ENCODE results near the gene D2HGDH. TPM values are rescaled to one million over a fixed set of nuclear protein-coding genes. Genes with fewer than 3 reads are reported as not detected.

Gene D2HGDH
- total and polyA plus RNA-seq, 2 of the 8 experiments (the other 6 are each of a cell fraction or from before 2014, with no cell fraction given), result 3.4 to 8.1 TPM

DNA sequence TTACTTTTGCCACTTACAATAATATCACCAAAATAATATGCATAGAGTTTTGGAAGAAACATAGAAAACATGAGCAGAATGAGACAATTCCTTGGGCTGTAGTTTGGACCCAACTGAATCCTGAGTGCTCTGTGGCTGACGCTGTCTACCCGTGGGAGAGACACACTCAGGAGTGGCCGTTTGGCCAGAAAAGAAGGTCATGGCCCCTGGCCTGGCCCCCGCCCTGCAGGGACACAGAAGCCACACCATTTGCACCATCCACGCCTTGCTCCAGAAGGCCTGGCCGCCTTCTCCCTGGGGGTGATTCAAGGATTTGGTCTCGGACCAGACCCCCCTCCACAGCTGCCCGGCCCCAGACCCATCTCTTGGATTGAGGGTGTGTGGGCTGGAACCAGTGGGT is 6.4 kb upstream of the D2HGDH start:
- Histone ChIP-seq H3K56ac (replicated peaks; ENCODE audit: insufficient read length, low read depth, low read length) (no peak overlapping the region), H3K9ac (replicated peaks in 1 of 4; ENCODE audit: extremely low read depth in 1 of 4, low read depth in 3 of 4, low read length in 3 of 4) (no peak overlapping the region), H3K27me3 (replicated peaks in 1 of 4; ENCODE audit: control insufficient read depth in 3 of 4, extremely low read depth in 1 of 4, insufficient read depth in 3 of 4, low read length in 3 of 4) (no peaks in the 10 kb centered on the region), H2BK5ac (ENCODE audit: low read depth, low read length) (no peak overlapping the region), H3K4me3 (ENCODE audit: extremely low read depth in 1 of 4, insufficient read depth in 2 of 4, low read depth in 3 of 4, low read length in 4 of 4) (no peak overlapping the region), H2AFZ (ENCODE audit: low read length) (no peak overlapping the region), H4K20me1 (replicated peaks in 1 of 2; ENCODE audit: control insufficient read depth in 1 of 2, insufficient read depth in 2 of 2, low read length in 2 of 2) (peaks cover 0 to 3% of the 10 kb centered on the region in 2 experiments), H4K8ac (ENCODE audit: extremely low read depth, insufficient read depth, low read length) (no peak overlapping the region), H3K79me2 (ENCODE audit: control insufficient read depth in 1 of 2, insufficient read depth in 2 of 2, low read length in 2 of 2) (no peaks in the 10 kb centered on the region), H3K4ac (replicated peaks; ENCODE audit: insufficient read length, low read depth, low read length) (no peak overlapping the region), H2AK5ac (ENCODE audit: low read depth, low read length) (no peak overlapping the region), H3K79me1 (ENCODE audit: low read depth, low read length) (peaks cover 2% of the 10 kb centered on the region; the same call in 1 of the 2 replicates), H4K91ac (replicated peaks; ENCODE audit: insufficient read length, low read length) (no peak overlapping the region), H3K27ac (ENCODE audit: low read depth, low read length) (no peak overlapping the region), H2BK15ac (ENCODE audit: low read length) (no peak overlapping the region), H2BK20ac (ENCODE audit: low read length) (no peak overlapping the region), H2BK120ac (replicated peaks; ENCODE audit: low read depth, low read length) (no peak overlapping the region), H2BK12ac (ENCODE audit: low read depth, low read length) (no peak overlapping the region), H3K23me2 (ENCODE audit: low read depth, low read length) (no peaks in the 10 kb centered on the region), H3K9me3 (ENCODE audit: insufficient read depth in 2 of 2, low read depth in 1 of 2, low read length in 1 of 2) (peaks cover 3% of the 10 kb centered on the region in 2 experiments), H4K5ac (ENCODE audit: insufficient read length, low read depth, low read length) (no peak overlapping the region), H3K4me2 (ENCODE audit: insufficient read depth in 1 of 2, low read depth in 2 of 2, low read length in 2 of 2) (no peak overlapping the region), H3K14ac (ENCODE audit: insufficient read length) (no peak overlapping the region), H3K23ac (ENCODE audit: insufficient read length) (no peak overlapping the region), H3K36me3 (ENCODE audit: control insufficient read depth in 2 of 4, insufficient read depth in 4 of 4, low read length in 3 of 4) (peaks cover 0 to 13% (median 8%) of the 10 kb centered on the region in 4 experiments; a peak in 6 of 8 replicates), H3K18ac (ENCODE audit: extremely low read depth, low read length) (no peak overlapping the region), H3K4me1 (replicated peaks in 1 of 4; ENCODE audit: control insufficient read depth in 3 of 4, insufficient read depth in 4 of 4, low read length in 3 of 4) (no peaks in the 10 kb centered on the region)
- 90% methylated on average over 8 of the region's 8 CpGs; no CpG with 5 or more reads in 1 of the 2 experiments for WGBS, 2 experiments (ENCODE audit: extremely low coverage in 1 of 2, insufficient coverage in 1 of 2, insufficient read length in 1 of 2, insufficient replicate concordance in 2 of 2, low coverage in 1 of 2, low lambda C conversion rate in 2 of 2, missing lambda C conversion rate in 1 of 2)
- DNase-seq (ENCODE audit: low read depth in 1 of 2, low spot score in 2 of 2) (no peak), FAIRE-seq (no peak)
- CTCF ChIA-PET (ENCODE audit: partially characterized antibody), result no interaction called here
- POLR2A ChIA-PET (ENCODE audit: partially characterized antibody), result interaction anchor here (10.7 kb wide), 1 partner anchor 26 kb away, joined by 64 read pairs; the partner anchor contains the start of gene ING5
- TF ChIP-seq, protein P1, sequence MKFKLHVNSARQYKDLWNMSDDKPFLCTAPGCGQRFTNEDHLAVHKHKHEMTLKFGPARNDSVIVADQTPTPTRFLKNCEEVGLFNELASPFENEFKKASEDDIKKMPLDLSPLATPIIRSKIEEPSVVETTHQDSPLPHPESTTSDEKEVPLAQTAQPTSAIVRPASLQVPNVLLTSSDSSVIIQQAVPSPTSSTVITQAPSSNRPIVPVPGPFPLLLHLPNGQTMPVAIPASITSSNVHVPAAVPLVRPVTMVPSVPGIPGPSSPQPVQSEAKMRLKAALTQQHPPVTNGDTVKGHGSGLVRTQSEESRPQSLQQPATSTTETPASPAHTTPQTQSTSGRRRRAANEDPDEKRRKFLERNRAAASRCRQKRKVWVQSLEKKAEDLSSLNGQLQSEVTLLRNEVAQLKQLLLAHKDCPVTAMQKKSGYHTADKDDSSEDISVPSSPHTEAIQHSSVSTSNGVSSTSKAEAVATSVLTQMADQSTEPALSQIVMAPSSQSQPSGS (IDR thresholded peaks at IDR 0.05; ENCODE audit: low read length), result no peak
- TF ChIP-seq RNF2 (IDR thresholded peaks at IDR 0.05; ENCODE audit: borderline replicate concordance, low read depth, low read length, missing control alignments, poor library complexity, severe bottlenecking), result no peak
- TF ChIP-seq CEBPB (IDR thresholded peaks at IDR 0.05; ENCODE audit: low read depth, low read length), result no peak
- TF ChIP-seq MAFK (IDR thresholded peaks at IDR 0.05; ENCODE audit: low read depth, low read length), result no peak
- TF ChIP-seq GABPA (IDR thresholded peaks at IDR 0.05; ENCODE audit: borderline replicate concordance, insufficient read depth, low read length), result no peak
- TF ChIP-seq EP300 (IDR thresholded peaks at IDR 0.05; ENCODE audit: borderline replicate concordance in 1 of 2, low read depth in 2 of 2, low read length in 2 of 2), result no peak
